ENCODE measurements around the gene STAB2.
A peak's percentile ranks its signal among the peaks of the same experiment; 100 is the strongest.

STAB2 gene

DNA sequence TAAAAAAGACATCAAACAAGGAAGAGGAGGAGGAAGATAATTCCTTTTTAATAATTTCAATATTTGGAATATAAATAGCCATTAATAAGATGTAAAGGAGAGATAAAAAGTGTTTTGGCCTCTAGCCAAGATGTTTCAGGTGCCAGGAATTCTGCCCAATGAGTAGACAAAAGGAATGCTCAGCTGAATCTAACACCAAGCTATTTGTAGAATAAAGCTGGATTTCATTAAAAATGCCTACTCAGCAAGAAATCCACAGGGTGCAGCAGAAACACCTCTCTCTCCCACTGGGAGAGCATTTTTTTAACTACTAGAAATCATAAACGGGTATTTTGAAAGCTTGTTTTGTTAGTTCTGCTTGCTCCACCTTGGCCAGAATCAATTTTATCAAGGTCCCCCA is 4.1 kb upstream of the STAB2 start:
- no peak for DNase-seq

DNA sequence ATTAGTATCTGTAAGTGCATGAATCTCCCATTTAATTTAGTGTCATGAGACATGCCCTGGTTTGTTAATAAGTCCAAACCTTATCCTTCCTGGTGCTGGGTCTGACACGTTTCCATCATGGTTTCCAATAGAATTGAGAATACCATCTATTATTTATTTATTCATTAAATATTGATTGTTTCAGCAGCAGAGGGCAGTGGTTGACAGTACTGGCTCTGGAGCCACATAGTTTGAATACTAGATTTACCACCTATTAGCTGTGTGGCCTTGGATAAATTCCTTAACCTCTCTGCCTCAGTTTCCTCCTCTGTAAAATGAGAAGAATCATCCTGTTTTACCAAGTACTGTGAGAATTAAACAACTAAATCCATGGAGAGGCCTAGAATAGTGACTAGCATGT is 941 bp upstream of the STAB2 start:
- DNase-seq = no peak

DNA sequence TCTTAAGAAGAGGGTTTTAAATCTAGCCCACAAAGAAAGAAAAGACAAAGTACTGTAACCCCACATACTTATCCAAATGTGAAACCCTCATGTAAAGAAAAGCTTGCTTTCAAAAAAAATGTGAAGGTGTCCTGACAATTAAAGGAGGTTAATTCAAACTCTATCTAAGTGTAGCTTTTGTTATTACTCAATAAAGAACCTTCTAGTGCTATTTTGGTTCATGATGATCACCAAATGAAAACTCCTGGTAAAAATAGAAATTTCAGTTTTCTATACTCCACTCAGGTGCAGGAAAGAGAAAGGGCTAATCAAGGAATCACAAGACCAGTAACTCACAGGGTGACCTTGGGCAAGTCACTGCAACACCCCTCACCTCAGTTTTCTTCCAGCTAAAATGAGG is 1.6 kb downstream of the STAB2 start:
- DNase-seq = no peak

DNA sequence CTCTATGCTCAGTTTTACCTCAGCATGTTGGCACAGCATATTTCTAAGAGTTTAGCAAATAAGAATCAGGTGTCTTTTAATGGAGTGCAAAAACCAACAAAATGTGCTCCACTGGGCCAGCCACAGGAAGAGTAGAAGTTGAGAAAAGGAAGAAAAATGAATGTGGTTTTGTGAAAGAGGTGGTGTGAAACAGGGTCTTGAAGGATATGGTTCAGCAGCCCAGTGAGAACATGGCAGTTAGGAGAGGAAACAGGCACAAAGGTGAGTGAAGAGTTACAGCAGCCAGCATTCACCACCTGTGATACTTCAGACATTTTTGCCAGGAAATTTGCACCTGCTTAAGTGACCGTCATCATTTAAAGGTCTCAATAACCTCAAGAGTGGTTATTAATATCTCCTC is 2.4 kb downstream of the STAB2 start:
- peak; percentile 17 for DNase-seq

DNA sequence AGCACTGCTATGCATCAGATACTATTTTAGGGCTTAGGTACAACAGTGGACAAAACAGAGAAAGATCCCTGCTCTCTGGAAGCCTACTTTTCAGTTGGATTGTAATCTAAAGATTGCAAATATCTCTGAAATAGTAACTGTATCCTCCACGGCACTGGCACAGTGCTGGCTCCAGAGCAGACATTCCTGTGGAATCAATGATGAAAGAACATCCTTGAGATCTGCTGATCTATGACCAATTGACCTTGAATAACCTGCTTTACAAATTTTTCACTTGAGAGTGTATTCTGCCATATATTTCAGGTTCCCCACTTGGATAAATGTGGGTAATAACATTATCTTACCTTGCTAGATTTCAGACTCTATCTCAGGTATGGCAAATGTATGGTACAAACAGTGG is 3.2 kb downstream of the STAB2 start:
- DNase-seq = peak; percentile 25

DNA sequence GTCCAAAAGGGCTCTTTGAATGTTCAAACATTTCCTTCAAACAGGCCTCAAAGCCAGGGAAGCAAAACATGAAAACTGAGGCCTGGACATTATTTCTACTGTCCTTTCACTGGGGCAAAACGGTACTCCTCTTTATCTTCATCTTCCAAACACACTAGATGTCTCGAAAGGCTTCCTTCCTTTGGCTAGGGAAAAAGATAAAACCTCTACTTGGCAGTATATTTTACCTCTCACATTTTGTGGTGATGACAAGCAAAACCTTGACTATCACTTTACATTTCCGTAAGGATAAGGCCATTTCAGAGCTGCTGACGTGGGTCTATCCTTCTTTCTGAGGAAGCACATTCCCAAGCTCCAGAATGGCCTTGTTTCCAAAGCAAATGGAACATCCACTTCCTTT is 9.9 kb downstream of the STAB2 start:
- DNase-seq = no peak

DNA sequence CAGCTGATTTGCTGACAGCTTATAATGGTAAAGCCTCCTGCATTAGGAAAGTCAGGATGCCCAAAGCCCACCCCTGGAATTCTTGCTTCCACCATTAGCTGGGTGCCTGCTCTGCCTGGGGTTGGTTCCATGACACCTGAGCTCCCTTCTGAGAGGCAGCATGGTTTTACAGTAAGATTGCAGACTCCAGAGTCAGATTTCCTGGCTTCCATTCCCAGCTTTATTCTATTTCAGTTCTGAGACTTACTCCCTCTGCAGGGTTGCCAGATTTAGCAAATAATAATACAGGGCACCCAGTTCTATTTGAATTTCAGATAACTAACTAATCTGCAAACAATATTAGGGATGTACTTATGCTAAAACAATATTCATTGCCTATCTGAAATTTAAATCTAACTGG is 12.2 kb downstream of the STAB2 start:
- DNase-seq = no peak

DNA sequence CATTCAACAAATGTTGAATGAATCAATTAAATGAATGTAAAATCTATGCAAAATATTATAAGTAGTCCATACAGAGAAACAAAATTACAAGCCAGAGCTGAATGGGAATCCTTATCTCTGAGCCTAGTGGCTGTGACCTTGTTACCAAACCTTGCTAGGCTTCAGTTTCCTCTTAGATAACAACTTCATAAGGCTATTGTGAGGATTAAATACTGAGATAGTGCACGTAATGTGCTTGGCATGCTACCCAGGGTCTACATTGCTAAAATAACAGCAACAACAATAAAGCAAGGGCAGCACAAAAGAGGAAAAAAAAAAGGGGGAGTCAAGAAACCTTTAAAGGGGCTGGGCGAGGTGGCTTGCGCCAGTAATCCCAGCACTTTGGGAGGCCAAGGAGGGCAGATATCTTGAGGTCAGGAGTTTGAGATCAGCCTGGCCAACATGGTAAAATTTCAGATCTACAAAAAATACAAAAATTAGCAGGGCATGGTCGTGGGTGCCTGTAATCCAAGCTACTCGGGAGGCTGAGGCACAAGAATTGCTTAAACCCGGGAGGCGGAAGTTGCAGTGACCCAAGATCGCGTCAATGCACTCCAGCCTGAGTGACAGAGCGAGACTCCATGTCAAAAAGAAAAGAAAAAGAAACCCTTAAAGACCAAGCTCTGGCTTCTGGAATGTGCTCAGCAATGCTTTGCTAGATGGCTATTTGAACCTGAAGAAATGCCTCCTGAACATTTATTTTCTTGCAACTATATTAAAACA is 14.1 kb downstream of the STAB2 start:
- DNase-seq = no peak

DNA sequence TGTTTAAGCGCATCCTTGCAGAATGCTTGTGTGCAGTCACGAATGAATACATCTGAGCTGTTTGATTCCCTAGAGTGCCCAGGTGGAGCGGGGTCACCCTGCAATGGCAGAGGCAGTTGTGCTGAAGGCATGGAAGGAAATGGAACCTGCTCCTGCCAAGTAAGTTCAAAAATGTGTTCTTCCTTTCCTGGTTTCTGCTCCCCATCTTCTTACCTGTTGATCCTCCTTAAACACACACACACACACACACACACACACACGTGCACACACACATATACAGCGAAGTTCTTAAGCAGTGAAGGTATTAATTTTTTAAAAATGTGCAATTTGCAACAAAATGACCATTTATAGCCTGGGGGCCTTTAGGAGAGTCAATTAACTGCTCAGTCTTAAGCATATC is 33.3 kb downstream of the STAB2 start:
- no peak for DNase-seq

DNA sequence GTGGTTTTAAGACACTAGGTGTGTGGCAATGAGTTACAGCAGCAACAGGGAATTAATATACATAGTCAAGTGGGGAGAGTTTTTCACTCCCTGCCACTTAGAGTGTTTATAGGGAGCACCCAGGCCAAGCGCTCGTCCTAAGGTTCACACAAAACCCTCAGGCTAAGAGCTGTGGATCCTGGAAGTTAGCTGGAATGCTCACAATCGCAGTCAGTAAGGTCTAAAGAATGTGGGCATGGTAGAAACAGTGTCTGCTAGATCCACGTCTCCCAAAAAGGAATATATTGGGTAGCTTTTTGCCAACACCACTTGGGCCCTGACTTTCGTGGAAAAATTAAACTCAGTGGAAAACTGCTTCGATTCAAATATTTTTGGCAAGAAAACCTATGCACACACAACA is 36.6 kb downstream of the STAB2 start:
- DNase-seq = no peak

DNA sequence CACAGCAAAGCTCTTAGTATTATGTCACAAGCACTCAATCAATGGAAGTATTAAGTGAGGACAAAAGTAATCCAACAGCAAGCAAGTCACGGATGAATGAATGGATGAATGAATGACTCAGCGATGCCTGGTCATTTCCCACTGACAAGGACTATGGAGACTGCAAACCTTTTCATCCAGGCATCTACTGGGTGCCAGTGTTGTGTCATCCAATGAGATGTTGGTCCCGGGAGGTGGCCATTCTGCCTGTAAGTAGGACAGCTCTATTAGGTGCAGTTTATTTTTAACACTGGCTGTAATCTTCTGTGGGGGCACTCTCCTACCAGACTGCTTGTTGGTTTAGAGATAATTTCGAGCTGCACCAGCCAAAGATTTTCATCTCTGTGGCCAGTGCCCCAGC is 39.4 kb downstream of the STAB2 start:
- peak; percentile 61 for DNase-seq

DNA sequence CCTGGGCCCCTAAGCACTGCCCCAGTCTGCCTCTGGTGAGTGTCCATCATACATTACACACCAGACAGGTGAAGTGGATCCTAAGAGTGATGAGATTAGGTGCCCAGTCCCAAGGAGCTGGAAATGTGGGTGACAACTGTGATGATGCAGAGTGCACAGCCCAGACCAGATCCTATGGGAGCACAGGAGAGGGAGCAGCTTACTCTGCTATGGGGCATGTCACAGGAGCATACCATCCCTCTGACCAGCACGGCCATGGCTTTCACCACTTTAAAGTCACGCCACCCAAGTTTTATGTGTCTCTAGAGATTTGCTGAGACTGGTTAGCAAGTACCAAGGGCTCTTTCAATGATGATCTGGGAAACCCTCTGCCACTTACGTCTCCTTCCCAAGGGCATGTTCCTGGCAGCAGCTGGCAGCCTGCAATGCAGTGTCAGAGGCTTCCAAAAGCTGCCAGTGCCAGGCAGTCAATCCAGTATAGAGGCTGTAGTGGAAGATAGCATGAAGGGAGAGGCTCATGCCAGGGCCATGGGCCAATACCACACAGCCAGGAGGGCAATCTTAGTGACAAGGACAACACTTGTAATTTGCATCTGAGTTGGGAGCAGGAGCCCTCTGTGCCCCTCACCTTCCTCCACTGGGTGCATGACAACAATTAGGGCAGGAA is 40.2 kb downstream of the STAB2 start:
- DNase-seq = peak; percentile 88

DNA sequence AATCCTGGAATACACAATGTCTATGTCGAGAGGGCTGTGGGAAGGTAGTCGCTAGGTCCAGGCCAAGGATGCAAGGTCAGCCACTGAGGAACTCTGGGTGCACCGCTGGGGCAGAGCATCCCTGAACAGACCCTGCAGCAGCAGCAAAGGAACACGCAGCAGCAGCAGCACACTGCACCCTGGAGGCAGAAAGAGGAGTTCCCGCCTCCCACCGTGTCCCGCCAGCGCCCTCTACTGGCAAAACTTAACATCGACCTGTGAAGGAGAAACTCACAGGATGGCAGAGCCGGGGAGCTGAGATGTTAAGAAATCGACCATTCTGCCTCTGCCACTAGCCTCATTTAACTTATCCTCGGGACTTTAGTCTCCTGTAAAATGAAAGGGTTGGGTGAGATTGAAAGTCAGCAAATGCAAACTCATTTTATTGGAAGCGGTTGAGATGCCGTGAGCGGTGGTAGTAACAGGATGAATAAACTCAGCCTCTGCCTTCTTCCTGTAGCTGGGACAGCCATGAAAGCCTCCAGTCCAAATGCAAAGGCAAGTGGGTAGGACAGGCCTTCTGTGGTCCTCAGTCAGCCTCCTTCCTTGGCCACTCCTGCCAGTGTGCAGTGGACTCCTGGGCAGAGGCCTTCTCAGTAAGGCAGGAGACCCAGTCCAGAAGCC is 45.6 kb downstream of the STAB2 start:
- no peak for DNase-seq

DNA sequence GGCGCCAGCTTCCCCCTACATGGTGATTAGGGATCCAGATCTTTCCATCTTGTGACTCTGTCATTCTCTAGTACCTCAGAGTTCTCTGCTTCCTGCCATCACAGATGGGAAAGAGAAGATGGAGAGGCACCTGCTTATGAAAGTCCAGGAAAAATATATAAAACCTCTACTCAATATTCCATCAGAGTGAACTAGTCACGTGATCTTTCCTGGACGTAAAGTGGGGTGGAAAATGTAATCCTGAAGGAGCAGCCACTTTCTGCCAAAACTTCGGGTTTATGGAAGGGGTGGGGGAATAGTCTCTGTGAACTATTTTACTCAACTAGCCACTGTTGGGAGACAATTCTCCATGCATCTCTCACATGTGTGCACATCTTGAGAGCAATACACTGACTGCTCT is 47.7 kb downstream of the STAB2 start:
- no peak for DNase-seq

DNA sequence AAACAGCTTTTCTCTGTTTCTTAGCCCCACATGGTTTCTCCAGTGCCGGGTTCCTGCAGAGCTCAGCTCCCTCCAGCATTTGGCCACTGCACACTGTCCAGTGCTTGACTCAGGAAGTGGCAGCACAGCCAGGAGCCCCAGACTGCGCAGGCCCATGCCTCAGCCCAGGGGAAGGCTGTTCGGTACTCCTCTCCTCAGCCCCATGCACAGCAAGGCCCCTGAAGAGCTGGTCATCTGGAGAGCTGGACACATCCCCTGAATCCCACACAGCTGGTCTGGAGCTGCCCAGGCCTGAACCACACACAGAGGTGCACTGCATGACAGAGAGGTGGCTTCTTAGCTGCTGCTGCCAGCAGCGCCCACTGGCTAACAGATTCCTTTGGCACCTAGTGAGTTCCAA is 48.3 kb downstream of the STAB2 start:
- DNase-seq = no peak

DNA sequence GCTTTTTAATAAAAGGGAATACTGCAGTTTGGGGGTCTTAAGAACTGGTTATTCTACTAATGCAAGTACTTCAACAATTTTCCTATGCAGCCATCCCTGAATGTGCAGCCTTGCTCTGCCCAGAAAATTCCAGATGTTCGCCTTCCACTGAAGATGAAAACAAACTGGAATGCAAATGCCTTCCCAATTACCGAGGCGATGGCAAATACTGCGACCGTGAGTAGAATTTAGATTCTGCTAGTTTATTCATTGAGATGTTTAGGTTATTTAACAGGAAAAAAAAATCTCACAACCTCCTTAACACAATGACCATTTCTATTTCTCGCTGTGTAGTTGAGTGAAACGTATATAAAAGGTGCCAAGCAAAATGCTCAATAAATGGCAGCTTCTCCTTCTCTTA is 49.9 kb downstream of the STAB2 start:
- DNase-seq = no peak

DNA sequence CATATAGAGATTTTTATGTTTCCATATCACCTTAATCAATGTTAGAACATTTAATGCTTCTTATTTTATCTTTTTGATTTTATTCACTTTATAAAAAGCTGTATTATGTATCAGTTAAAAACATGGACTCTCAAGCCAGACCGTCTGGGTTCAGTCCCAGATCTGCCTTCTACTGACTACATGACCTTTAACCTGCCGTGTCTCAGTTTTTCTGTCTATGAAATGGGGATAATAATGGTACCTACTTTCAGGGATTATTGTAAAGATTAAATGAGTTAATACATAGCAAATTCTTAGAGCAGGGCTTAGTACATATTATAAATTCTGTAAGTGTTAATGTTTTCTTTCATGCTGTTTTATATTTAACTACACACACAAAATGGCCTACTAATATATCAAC is 50.4 kb downstream of the STAB2 start:
- DNase-seq = no peak

DNA sequence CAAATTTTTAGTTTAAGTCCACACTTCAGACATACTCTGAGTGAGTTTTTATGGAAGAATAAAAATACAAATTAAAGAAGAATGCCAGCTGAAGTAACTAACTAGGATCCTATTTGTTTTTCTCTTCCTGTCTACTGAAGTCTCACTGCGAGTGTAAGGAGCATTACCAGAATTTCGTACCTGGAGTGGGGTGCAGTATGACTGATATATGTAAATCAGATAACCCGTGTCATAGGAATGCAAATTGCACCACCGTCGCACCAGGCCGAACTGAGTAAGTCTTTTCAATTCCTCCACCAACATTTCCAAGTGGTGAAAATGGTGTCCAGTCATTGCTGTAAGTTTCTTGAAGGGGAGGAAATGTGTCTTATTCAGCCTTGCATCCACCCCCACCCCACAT is 52.9 kb downstream of the STAB2 start:
- DNase-seq = no peak

DNA sequence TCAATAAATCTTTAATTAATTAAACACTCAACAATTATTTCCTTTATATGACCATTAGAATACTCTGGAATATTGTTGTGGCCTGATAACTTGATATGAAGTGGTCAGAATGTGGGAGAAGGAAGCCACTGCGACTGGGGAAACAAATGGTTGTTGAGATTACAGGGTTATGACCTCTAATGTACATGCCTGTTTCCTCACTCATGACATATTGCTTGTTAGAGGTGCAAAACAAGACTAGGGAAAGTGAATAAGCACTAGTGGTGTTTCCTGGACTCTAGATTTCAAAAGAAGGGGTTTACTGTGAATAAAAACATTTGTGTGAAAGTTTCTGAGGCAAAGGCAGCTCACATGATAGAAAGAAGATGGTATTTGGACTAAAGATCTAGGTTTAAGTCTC is 53.3 kb downstream of the STAB2 start:
- no peak for DNase-seq

DNA sequence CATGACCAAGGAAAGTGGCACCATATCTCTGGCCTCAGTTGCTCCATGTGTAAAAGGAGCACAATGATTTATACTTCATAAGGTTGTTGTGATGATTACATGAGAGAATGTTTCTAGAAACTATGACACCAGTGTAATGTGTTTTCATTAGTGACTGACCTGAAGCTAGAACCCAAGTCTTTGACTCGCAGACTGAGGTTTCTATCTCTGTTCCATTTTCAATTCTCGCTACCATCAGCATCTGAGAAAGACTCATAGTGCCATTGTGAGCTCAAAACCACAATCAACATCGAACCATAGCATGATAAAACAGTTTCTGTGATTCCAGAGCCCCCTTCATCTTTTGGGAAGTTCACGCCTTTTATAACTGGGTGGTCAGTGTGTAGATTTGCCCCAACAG is 53.8 kb downstream of the STAB2 start:
- no peak for DNase-seq

DNA sequence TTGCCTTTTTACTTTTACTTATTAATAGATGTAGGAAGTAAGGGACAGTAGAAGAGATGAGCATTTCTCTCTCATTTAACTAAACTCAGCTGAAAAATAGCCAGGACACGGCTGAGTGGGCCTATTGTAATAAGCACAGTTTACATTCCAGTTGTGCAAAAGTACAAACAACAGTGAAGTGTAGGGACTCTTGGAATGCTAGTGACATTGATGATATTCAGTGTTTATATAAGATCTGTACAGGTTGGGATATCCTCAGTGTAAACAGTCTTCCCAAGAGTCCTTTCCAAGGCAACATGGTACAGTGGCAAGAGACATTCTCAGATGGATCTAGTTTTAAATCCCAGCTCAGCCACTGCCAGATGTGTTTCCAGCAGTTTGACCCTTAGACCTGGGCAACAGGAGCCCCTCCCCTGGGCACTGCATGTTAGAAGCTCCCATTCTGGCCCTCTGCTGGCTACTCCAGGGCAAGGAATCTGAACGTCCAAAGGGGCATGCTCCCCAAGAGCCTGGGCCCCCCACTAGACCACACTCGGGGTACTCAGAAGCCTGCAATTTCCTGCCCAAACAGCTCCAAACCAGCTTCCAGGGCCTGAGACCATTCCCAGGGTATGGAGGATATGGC is 55.3 kb downstream of the STAB2 start:
- no peak for DNase-seq

DNA sequence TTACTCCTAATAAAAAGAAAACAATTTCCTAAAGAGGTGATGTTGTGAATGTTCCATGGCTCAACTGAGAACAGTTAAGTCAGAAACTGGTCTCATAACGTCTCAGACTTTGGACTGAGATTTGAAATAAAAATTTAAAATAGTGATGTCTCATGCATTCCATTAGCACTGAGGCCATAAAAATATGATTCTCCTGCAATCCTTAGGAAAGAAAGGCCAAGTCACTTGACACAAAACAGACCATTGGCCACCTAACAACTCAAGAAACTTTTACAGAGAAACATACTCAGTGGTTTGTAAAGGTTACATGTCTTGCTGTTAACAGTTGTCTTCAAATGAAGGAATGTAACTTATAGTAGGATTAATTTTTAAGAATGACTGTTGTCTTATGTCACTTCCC is 58.1 kb downstream of the STAB2 start:
- no peak for DNase-seq

DNA sequence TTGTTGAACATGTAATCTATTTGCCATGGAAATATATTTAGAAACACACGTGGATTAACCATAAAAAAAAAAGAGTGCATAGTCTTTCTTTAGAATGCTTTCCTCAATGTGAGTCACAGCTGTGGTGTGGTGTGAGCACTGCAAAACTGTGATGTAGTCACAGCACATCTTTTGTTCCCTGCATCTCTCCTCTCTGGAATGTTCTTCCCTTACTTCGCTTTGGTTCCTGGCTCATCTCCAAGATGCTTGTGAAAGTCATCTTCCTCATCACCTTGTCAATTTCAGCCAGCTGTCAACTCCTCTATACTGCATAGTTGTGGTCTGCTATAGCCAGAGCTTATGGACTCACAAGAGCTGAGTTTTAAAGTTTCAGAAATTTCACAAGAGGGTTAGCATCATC is 60.2 kb downstream of the STAB2 start:
- no peak for DNase-seq

DNA sequence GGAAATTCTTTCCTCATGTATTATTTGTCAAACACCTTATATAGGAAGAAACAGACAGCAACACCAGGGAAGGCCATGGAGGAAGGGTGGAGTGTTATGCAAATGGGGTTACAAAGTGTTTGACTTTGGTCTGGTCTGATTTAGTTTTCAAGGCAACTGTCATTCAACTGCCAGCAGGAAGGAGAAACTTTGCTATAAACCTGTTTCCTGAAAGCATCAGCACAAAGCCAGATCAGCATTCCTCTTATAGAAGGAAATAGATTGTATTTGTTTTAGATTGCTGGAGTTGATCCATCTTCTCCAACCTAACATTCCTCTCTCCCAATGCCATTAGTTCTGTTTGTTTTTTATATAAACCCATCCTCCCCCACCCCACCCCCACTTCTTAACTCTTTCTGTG is 65.7 kb downstream of the STAB2 start:
- DNase-seq = no peak
